ENCODE measurements around the gene SNX8. TPM values are rescaled to one million over a fixed set of nuclear protein-coding genes. Genes with fewer than 3 reads are reported as not detected.

Gene SNX8
- total and polyA plus RNA-seq, 2 of the 8 experiments (the other 6 are each of a cell fraction or from before 2014, with no cell fraction given), result 46.2 to 70.8 TPM

GRCh38 chr7:2299870-2300512 lies 14.2 kb downstream of the SNX8 start (continued):
- no peak for TF ChIP-seq MAX (IDR thresholded peaks at IDR 0.05)
- TF ChIP-seq JUN (IDR thresholded peaks at IDR 0.05; ENCODE audit: low read depth, low read length), result no peak
- TF ChIP-seq TBP (IDR thresholded peaks at IDR 0.05; ENCODE audit: low read depth, low read length), result no peak
